ENCODE measurements around the gene SPTLC1.
"Not testable (repeated sequence)": the region's sequence is repeated elsewhere in the genome, so short reads cannot be mapped to it uniquely, and the experiment has no call there.

The SPTLC1 gene

DNA sequence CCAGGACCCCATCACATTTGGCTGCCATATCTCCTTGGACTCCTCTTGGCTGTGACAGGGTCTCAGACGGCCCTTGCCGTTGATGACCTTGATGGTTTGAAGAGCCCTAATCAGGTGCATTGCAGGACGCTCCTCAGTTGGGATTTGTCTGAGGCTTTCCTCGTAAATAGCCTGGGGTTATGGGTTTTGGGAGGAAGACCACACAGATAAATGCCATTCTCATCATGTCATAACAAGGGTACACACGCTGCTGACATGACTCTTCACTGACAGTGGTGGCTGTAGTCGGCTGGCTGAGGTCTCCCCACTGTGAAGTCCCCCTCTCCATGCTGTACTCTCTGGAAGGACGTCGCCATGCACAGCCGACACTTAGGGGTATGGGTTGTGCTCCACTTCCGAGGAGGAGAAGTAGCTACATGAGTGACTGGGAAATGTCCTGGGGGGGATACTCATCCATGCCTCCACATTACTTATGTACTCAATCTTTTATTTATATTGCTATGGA lies 42.9 kb upstream of the SPTLC1 start:
- no peak overlapping the region for H3K4me3 ChIP-seq (ENCODE audit: low read length)
- no peak for DNase-seq (ENCODE audit: low read depth)
- TF ChIP-seq, protein P1, sequence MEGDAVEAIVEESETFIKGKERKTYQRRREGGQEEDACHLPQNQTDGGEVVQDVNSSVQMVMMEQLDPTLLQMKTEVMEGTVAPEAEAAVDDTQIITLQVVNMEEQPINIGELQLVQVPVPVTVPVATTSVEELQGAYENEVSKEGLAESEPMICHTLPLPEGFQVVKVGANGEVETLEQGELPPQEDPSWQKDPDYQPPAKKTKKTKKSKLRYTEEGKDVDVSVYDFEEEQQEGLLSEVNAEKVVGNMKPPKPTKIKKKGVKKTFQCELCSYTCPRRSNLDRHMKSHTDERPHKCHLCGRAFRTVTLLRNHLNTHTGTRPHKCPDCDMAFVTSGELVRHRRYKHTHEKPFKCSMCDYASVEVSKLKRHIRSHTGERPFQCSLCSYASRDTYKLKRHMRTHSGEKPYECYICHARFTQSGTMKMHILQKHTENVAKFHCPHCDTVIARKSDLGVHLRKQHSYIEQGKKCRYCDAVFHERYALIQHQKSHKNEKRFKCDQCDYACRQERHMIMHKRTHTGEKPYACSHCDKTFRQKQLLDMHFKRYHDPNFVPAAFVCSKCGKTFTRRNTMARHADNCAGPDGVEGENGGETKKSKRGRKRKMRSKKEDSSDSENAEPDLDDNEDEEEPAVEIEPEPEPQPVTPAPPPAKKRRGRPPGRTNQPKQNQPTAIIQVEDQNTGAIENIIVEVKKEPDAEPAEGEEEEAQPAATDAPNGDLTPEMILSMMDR (IDR thresholded peaks at IDR 0.05; ENCODE audit: insufficient read depth, low read depth, low read length, missing control alignments) = no peak

DNA sequence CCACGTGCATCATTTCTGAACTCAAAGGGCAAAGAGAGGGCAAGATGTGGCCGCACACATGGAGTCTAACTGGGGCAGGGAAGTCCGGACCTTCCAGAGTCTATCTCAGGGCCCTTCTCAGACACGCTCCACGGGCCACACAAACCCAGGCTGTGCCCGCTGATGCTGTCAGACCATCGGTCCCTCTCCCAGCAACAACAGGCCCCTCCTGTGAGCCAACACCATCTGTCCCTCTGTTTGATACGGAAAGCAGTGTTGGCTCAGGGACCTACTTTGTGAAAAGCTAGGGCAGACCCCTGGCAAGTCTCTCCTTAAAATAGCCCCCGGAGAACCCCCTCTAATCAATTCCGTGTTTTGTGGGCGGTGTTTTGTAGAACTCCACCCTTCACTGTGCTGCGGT lies 40.5 kb upstream of the SPTLC1 start:
- DNase-seq (ENCODE audit: low read depth); H3K4me3 ChIP-seq (ENCODE audit: low read length): not testable (repeated sequence)

DNA sequence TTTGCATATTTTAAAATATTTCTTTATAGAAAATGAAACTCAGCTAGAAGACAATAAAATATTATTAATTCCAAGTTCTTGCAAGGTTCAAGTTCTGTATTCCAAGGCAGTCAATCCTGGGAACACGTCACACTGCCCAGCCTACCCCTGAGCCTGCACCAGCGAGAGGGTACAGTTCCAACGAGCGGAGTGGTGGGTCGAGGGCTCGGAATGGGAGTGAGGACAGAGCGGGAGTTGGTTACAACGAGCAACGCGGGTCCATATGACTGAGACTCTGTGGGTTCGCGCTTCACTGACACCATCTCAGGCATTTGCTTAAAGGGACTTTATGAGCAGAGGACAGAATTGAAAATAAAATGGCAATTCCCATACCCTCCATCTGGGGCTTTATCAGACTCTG lies 40.0 kb upstream of the SPTLC1 start:
- TF ChIP-seq, protein P1 (IDR thresholded peaks at IDR 0.05; ENCODE audit: insufficient read depth, low read depth, low read length, missing control alignments) = no peak
- no peak overlapping the region for H3K4me3 ChIP-seq (ENCODE audit: low read length)
- no peak for DNase-seq (ENCODE audit: low read depth)

DNA sequence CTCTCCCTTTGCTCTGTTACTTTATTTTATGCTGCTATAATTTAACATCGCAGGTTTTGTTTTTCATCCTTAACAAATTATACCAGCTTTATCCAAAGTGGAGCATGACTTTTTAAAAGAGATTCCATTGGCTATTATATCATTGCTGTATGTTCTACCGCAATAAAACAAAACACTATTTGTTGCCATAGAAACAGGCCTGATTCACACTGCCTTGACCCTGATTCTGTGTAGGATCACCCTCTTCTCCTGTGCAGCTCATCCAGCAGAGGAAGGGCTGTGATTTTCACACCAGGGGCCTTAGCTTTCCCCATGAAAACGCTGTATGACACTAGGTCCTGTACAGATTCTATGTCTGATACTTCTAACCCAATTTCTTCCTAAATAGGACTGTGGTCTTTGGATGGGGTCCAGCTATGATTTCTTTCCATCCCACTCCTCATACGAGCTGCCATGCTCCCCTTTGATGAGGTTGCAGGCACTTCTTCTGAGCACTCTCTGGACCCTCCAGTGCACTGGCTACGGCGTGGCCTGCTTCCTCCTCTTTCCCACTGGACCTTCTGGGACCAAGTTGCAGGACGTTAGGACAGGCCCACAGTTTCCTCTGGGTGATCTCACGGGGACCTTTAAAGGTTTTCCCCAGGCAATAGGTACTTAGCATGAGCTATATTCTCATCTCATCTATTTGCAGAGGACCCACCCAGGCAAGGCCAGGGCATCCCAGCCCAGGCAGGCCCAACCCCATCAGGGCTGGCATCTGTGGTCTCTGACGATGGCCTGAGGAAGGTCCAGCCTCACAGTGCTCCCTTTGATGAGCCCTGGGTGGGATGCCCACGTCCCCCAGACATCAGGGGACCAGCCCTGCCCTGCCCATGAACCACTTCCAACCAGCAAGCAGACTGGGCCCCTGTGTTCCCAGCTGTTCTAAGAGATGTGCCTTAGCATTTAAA lies 38.5 kb upstream of the SPTLC1 start:
- not testable (repeated sequence) for H3K4me3 ChIP-seq (ENCODE audit: low read length)
- peak; percentile 67 for DNase-seq (ENCODE audit: low read depth)

DNA sequence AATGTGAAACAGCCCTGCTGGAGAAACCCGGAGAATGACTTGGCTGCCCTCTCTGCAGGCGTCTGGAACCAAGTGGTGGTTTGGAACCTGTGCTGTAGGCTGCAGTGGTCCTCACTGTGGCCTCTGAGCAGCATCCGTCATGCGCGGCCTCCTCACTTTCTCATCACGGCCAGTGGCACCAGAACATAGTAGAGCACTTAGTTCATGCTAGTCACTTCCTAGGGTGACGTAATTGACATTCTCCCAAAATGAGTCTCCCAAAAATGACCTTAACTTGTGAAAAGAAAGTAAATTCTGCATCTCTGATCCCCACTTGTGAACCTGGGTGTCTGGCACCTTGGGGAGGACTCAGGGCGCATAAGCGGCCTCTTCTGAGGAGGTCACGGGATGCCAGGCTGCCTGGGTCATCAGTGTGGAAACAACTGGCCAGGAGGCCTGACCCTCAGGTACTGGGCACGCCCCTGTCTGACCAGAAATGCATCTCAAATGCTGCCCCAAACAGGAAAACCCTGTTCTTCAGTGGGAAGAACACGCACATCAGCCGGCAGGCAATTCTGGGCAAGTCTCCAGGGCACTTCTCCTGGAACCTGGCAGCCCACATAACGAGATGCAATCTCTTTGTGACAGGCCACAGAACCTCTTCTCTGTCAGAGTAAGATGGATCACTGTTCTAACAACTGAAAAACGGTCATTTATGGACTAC lies 36.6 kb upstream of the SPTLC1 start:
- no peak overlapping the region for H3K4me3 ChIP-seq (ENCODE audit: low read length)
- DNase-seq (ENCODE audit: low read depth) = peak; percentile 78
- TF ChIP-seq, protein P1 (IDR thresholded peaks at IDR 0.05; ENCODE audit: insufficient read depth, low read depth, low read length, missing control alignments) = no peak

DNA sequence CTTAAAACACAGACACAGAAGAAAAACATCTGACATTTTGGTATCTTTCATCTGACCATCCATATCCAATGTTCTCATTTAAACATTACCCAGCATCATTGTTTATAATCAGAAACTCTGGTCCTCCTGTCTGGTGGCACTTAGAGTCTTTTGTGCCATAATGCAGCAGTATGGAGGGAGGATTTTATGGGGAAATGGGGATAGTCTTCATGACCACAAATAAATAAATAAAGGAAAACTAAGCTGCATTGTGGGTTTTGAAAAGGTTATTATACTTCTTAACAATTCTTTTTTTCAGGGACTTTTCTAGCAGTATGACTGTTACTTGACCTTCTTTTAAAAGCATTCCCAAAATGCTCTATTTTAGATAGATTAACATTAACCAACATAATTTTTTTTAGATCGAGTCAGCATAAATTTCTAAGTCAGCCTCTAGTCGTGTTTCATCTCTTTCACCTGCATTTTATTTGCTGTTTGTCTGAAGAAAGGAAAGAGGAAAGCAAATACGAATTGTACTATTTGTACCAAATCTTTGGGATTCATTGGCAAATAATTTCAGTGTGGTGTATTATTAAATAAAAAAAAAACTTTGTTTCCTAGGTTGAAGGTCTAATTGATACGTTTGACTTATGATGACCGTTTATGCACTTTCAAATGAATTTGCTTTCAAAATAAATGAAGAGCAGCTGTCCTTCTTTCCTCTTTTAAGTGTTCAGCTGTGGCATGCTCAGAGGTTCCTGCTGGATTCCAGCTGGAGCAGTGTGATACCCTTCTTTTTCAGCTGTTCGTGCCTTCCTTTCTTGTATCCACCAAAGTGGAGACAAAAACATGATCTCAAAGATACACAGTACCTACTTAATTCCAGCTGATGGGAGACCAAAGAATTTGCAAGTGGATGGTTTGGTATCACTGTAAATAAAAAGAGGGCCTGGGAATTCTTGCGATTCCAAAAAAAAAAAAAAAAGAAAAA lies 35.6 kb upstream of the SPTLC1 start:
- DNase-seq (ENCODE audit: low read depth); H3K4me3 ChIP-seq (ENCODE audit: low read length): not testable (repeated sequence)

DNA sequence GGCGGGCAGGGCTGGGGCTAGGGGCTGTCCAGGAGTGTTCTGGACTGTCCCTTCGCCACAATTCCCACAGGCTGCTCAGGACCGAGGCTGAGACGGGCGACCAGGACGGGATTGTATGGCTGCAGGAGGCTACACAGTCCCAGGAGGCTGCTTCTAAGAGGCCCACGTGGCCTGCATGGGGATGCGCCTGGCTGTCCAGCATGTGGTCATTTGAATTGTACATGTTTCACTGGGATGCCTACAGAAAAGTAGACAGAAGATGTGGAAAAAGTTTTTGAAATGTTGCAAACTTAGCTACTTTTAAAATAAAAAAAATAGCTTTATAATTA lies 32.6 kb upstream of the SPTLC1 start:
- no peak for DNase-seq (ENCODE audit: low read depth)
- TF ChIP-seq, protein P1 (IDR thresholded peaks at IDR 0.05; ENCODE audit: insufficient read depth, low read depth, low read length, missing control alignments) = no peak
- no peak overlapping the region for H3K4me3 ChIP-seq (ENCODE audit: low read length)

Measured in epithelial cell of esophagus (primary cell).